Left ventricle myocardium inferior (tissue), 1 donor: ENCODE data around the gene MMP8. TPM values are rescaled to one million over a fixed set of nuclear protein-coding genes. Genes with fewer than 3 reads are reported as not detected.

Source experiments
- DNase-seq: peaks from one replicate; pipeline ENCODE4 v3.0.0-alpha.2; 2020
- H3K27ac ChIP-seq: fragments of 200-600 bp; replicated peaks from 2 replicates; pipeline ENCODE4 v1.8.0; 2021
- H3K27me3 ChIP-seq: fragments of 200-600 bp; 2 replicates; pipeline ENCODE4 v1.8.0; 2021; ENCODE audit warnings: low read depth
- H3K36me3 ChIP-seq: fragments of 200-600 bp; 2 replicates; pipeline ENCODE4 v1.8.0; 2021
- H3K4me1 ChIP-seq: fragments of 200-600 bp; 2 replicates; pipeline ENCODE4 v1.8.0; 2021
- H3K4me3 ChIP-seq: fragments of 200-600 bp; 2 replicates; pipeline ENCODE4 v1.8.0; 2021; ENCODE audit warnings: mild to moderate bottlenecking, moderate library complexity
- H3K9me3 ChIP-seq: fragments of 200-600 bp; replicated peaks from 2 replicates; pipeline ENCODE4 v1.8.0; 2021
- CTCF ChIP-seq: fragments of 200-600 bp; IDR thresholded peaks from 2 replicates; pipeline ENCODE4 v1.8.0; 2021; ENCODE audit warnings: antibody characterized with exemption, mild to moderate bottlenecking, borderline replicate concordance
- intact Hi-C: fragments of 100-400 bp; cut with micrococcal nuclease; formaldehyde crosslinking; loops from one replicate; pipeline ENCODE4 v1.11.0; 2022
- total RNA-seq: library from RNA; stranded (reverse); fragmentation: NEBNext Ultra II Directional; extraction: Animal tissue kit (Norgen Biotek cat#: 25700); gene quantifications from one replicate; pipeline ENCODE4 v1.2.1, GENCODE V29; 2021
- donor health status: DM: no; HTN: yes; CAD: no; lungs with severe emphysema.

Gene MMP8
- total RNA-seq, 1 donor from 2014 or later = not detected

DNA sequence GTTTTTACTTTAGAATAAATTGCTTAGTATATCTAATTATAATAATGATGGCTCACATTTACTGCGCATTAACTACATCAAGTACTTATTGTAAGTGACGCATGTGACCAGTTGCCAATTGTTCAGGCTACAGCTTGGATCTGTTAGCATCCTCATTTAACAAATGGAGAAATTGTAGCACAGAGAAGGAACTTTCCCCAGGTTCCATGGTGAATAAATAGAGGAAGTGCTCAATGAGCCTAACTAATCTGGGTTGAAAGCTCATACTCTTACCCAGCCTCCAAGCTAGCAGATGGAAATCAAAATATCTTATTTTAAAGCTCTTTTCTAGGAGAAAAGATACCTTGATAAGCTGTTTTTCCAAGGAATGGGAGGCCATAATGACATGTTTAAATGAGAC, 39.0 kb downstream of the MMP8 start:
- no peak overlapping the region for H3K27ac ChIP-seq
- DNase-seq = no peak
- no peak overlapping the region for H3K4me3 ChIP-seq
- no peaks in the 10 kb centered on the region for H3K9me3 ChIP-seq
- intact Hi-C loops = no loop called here
- H3K4me1 ChIP-seq = no peaks in the 10 kb centered on the region
- no peaks in the 10 kb centered on the region for H3K27me3 ChIP-seq
- no peak for TF ChIP-seq CTCF
- H3K36me3 ChIP-seq = no peaks in the 10 kb centered on the region

DNA sequence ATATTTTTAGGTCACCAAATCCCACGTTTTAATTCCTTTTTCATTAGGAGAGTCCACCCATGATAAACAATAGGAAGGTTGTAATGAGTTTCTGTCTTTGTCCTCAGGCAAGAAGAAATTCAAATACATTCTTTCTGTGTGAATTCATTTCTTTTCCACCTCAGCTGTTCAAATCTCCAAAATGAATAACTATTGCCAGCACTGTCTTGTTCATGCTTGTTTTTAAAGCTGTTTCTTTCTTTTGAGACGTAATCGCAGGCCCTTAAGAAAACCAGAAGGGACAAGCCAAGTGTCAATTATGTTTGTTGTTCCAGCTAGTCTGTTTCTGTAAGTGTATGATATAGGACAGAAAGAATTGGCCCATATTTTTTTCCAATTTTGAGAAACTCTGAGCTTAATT, 39.4 kb downstream of the MMP8 start:
- DNase-seq = no peak
- Histone ChIP-seq H3K4me1 (no peaks in the 10 kb centered on the region), H3K4me3 (no peak overlapping the region), H3K36me3 (no peaks in the 10 kb centered on the region), H3K27ac (no peak overlapping the region), H3K27me3 (no peaks in the 10 kb centered on the region), H3K9me3 (no peaks in the 10 kb centered on the region)
- no peak for TF ChIP-seq CTCF
- intact Hi-C loops = no loop called here

GRCh38 chr11:102683277-102683676, 41.5 kb downstream of the MMP8 start:
- no peak for DNase-seq
- Histone ChIP-seq H3K27me3 (peaks cover 3% of the 10 kb centered on the region), H3K4me1 (no peaks in the 10 kb centered on the region), H3K27ac (no peak overlapping the region), H3K4me3 (no peak overlapping the region), H3K36me3 (no peaks in the 10 kb centered on the region), H3K9me3 (no peaks in the 10 kb centered on the region)
- intact Hi-C loops = no loop called here
- no peak for TF ChIP-seq CTCF

DNA sequence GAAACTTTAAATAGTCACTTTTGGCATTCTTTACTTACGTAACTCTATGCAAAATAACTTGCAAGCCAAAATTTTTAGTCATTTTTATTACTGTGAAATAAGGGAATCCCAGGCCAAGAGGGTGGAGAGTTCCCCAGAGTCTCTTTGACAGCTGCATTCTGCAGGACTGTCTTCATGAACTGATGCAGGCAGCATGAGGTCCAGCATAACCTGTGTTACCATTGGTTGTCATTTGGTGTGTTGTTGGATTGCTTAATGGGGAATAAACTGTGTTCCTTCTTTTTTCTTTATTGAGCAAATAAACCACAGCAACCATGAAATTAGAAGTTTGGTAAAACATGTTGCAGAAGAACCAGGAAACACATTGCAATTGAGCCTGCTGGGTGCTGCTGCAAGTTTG, 43.8 kb downstream of the MMP8 start:
- Histone ChIP-seq H3K4me1 (no peaks in the 10 kb centered on the region), H3K9me3 (no peaks in the 10 kb centered on the region), H3K27ac (no peak overlapping the region), H3K27me3 (peaks cover 12% of the 10 kb centered on the region), H3K36me3 (no peaks in the 10 kb centered on the region), H3K4me3 (no peak overlapping the region)
- no peak for TF ChIP-seq CTCF
- DNase-seq = no peak
- intact Hi-C loops = no loop called here

DNA sequence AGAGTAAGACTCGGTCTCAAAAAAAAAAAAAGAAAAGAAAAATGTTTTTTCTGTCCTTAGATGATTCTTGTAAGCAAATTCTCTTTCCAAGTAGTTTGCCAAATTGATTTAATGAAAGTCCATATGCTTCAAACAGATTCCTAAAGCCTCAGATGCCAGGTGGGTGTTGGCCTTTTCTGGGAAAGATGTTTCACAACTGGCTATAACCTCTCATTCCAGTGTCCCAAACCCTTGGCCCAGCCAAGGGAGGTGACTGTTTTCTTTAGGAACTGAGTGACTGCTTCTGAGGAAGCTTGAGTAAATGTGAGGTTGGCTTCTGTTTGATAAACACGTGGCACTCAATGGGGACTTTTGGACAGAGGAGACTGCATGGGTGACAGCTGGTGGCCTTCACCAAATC, 46.7 kb downstream of the MMP8 start:
- no peak for DNase-seq
- Histone ChIP-seq H3K4me3 (no peak overlapping the region), H3K9me3 (no peaks in the 10 kb centered on the region), H3K36me3 (no peaks in the 10 kb centered on the region), H3K27me3 (peaks cover 12% of the 10 kb centered on the region), H3K27ac (no peak overlapping the region), H3K4me1 (no peaks in the 10 kb centered on the region)
- no peak for TF ChIP-seq CTCF
- intact Hi-C loops = no loop called here

DNA sequence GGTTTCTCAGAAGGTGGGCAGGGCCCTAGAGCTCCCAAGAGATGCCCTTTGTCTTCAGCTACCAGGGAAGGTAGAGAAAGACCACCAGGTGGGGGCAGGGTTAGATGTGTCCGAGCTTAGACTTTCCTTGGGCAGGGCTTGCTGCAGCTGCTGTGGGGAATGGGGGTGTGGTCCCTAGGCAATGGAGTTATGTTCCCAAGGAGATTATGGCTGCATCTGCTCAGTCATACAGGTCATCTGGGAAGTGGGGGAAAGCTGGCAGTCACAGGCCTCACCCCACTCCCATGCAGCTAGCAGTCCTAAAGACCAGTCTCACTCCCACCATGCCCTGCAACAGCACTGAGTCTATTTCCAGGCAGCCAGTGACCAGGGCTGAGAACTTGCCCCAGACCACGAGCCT, 48.7 kb downstream of the MMP8 start:
- no peak for DNase-seq

More for the DNA sequence above, 48.7 kb downstream of the MMP8 start:
- Histone ChIP-seq H3K4me3 (no peak overlapping the region), H3K4me1 (no peaks in the 10 kb centered on the region), H3K36me3 (no peaks in the 10 kb centered on the region), H3K9me3 (no peaks in the 10 kb centered on the region), H3K27me3 (peaks cover 12% of the 10 kb centered on the region), H3K27ac (no peak overlapping the region)
- intact Hi-C loops = no loop called here
- TF ChIP-seq CTCF = no peak
